Measurements from ENCODE around the gene CNNM1.

CNNM1 gene

DNA sequence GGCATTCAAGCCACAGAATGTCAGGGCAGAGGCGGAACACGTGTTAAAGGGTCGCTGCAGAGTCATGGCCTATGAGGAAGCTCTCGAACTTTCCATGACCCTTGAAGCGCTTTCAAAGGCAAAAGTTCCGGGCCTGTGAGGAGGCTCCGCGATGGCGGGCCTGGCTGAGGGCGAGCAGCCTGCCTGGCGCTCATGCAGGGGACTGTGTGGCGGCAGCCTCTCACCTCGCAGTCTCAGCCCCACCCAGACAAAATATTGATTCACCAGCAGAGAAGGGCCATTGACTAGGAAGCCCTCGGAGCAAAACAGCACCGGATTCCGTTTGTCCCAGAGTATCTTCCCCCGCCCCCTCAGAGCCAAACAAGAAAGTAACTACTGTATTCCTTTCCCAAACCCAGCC lies 12.8 kb upstream of the CNNM1 start:
- DNase-seq (ENCODE audit: insufficient read length) = no peak
- TF ChIP-seq POLR2AphosphoS5 (IDR thresholded peaks at IDR 0.05; ENCODE audit: low read depth, low read length) (no peak), TAF1 (IDR thresholded peaks at IDR 0.05; ENCODE audit: borderline replicate concordance, low read depth, low read length) (no peak), POLR2A (IDR thresholded peaks at IDR 0.05; ENCODE audit: low read depth, low read length) (no peak)
- FAIRE-seq = no peak

- no peak for DNase-seq (ENCODE audit: insufficient read length)
- no peak for FAIRE-seq
- TF ChIP-seq POLR2AphosphoS5 (IDR thresholded peaks at IDR 0.05; ENCODE audit: low read depth, low read length) = no peak
- no peak for TF ChIP-seq POLR2A (IDR thresholded peaks at IDR 0.05; ENCODE audit: low read depth, low read length)
- TF ChIP-seq TAF1 (IDR thresholded peaks at IDR 0.05; ENCODE audit: borderline replicate concordance, low read depth, low read length) = no peak
These were observed 11.1 kb upstream of the CNNM1 start for GRCh38 chr10:99318048-99318447.

DNA sequence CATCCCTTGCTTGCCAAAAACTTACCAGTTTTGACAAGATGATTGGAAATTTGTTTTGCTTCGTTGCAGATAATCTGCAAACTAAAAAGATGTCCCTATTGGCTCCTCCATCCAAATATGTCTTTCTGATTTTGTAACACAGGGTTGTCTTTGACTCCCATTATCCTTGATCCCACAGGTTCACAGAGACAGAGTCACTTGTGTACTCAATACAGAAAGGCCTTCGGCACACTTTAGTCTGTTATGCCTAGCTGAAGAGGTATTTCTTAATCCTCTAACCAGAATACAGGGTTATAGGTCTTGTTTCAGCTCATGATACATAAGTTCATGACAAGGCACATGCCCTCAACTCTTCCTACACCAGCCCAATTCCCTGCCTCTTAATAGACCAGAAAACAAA lies 10.7 kb upstream of the CNNM1 start:
- FAIRE-seq (no peak), DNase-seq (ENCODE audit: insufficient read length) (no peak)
- TF ChIP-seq POLR2AphosphoS5 (IDR thresholded peaks at IDR 0.05; ENCODE audit: low read depth, low read length) = no peak
- no peak for TF ChIP-seq POLR2A (IDR thresholded peaks at IDR 0.05; ENCODE audit: low read depth, low read length)
- no peak for TF ChIP-seq TAF1 (IDR thresholded peaks at IDR 0.05; ENCODE audit: borderline replicate concordance, low read depth, low read length)

DNA sequence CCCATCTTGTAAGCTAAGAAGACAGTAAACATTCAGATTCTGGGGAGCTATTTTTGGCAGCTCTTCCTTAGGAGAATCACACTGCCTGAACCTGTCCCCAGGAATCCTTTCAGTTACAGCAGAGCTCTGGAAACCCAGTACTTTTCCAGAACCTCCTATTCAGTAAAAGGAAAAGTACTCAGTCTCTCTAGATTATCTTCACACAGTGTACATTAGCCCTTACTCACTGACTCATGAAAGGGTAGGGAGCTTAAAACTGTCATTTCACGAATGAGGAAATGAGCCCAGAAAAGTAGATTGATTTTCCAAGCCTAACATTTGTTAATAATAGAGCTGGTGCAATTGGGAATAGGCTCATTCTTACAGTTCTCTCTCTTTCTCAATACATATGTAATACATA lies 3.9 kb upstream of the CNNM1 start:
- DNase-seq (ENCODE audit: insufficient read length) (no peak), FAIRE-seq (no peak)

DNA sequence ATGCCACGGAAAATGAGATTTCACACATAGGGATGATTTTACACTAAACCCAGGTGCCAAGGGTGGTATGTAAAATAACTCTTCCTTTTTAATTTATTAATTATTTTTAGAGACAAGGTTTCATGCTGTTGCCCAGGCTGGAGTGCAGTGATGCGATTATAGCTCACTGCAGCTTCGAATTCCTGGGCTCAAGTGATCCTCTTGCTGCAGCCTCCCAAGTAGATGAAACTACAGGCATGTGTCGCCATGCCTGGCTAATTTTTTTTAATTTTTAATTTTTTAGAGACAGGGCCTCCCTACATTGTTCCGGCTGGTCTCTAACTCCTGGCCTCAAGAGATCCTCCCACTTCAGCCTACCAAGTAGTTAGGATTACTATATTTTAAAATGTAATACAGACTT lies 2.3 kb upstream of the CNNM1 start:
- FAIRE-seq (no peak), DNase-seq (ENCODE audit: insufficient read length) (no peak)

More for the DNA sequence above, 3.9 kb upstream of the CNNM1 start:
- TF ChIP-seq POLR2A (IDR thresholded peaks at IDR 0.05; ENCODE audit: low read depth, low read length) (no peak), TAF1 (IDR thresholded peaks at IDR 0.05; ENCODE audit: borderline replicate concordance, low read depth, low read length) (no peak), POLR2AphosphoS5 (IDR thresholded peaks at IDR 0.05; ENCODE audit: low read depth, low read length) (no peak)

GRCh38 chr10:99328579-99329303 lies 415 bp upstream of the CNNM1 start:
- TF ChIP-seq TAF1 (IDR thresholded peaks at IDR 0.05; ENCODE audit: borderline replicate concordance, low read depth, low read length) = no peak
- TF ChIP-seq POLR2AphosphoS5 (IDR thresholded peaks at IDR 0.05; ENCODE audit: low read depth, low read length) = no peak
- no peak for TF ChIP-seq POLR2A (IDR thresholded peaks at IDR 0.05; ENCODE audit: low read depth, low read length)
- DNase-seq (ENCODE audit: insufficient read length) = no peak
- no peak for FAIRE-seq

More for the DNA sequence above, 2.3 kb upstream of the CNNM1 start:
- TF ChIP-seq TAF1 (IDR thresholded peaks at IDR 0.05; ENCODE audit: borderline replicate concordance, low read depth, low read length) (no peak), POLR2AphosphoS5 (IDR thresholded peaks at IDR 0.05; ENCODE audit: low read depth, low read length) (no peak), POLR2A (IDR thresholded peaks at IDR 0.05; ENCODE audit: low read depth, low read length) (no peak)

- FAIRE-seq = no peak
- TF ChIP-seq TAF1 (IDR thresholded peaks at IDR 0.05; ENCODE audit: borderline replicate concordance, low read depth, low read length) (no peak), POLR2A (IDR thresholded peaks at IDR 0.05; ENCODE audit: low read depth, low read length) (no peak), POLR2AphosphoS5 (IDR thresholded peaks at IDR 0.05; ENCODE audit: low read depth, low read length) (no peak)
- no peak for DNase-seq (ENCODE audit: insufficient read length)
These were observed 594 bp downstream of the CNNM1 start for GRCh38 chr10:99329554-99330346.

DNA sequence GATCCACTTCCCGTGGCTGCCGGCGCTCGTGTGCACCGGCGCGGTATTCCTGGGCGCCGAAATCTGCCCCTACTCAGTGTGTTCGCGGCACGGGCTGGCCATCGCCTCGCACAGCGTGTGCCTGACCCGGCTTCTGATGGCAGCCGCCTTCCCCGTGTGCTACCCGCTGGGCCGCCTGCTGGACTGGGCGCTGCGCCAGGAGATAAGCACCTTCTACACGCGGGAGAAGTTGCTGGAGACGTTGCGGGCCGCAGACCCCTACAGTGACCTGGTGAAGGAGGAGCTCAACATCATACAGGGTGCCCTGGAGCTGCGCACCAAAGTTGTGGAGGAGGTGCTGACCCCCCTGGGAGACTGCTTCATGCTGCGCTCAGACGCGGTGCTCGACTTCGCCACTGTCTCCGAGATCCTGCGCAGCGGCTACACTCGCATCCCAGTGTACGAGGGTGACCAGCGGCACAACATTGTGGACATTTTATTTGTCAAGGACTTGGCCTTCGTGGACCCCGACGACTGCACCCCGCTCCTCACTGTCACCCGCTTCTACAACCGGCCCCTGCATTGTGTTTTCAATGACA lies 1.3 kb downstream of the CNNM1 start:
- FAIRE-seq (no peak), DNase-seq (ENCODE audit: insufficient read length) (no peak)
- TF ChIP-seq POLR2A (IDR thresholded peaks at IDR 0.05; ENCODE audit: low read depth, low read length) (no peak), TAF1 (IDR thresholded peaks at IDR 0.05; ENCODE audit: borderline replicate concordance, low read depth, low read length) (no peak), POLR2AphosphoS5 (IDR thresholded peaks at IDR 0.05; ENCODE audit: low read depth, low read length) (no peak)

DNA sequence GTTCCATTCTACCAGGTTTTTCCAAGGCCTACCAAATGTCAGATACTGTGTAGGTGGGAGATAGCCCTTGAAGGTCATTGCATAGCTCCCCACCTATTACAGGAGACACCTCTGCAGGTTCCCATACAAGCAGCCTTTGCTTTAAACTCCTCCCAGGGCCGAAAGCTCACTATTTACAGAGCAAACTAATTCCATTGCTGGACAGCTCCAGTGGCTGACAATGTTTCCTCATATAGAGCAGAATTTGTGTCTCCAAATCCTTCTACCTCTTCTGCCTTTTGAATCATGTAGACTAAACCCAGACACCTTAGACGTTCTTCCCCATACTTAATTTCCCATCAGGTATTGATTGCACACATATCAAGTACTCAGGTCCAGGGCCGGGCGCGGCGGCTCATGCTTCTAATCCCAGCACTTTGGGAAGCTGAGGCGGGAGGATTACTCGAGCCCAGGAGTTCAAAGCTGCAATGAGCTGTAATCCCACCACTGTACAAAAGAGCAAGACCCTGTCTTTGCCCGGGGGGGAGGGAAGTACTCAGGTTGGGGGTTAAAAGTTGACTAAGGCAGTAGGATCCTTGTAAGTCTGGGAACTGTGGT lies 2.1 kb downstream of the CNNM1 start:
- FAIRE-seq = no peak
- DNase-seq (ENCODE audit: insufficient read length) = no peak
- TF ChIP-seq POLR2AphosphoS5 (IDR thresholded peaks at IDR 0.05; ENCODE audit: low read depth, low read length) (no peak), POLR2A (IDR thresholded peaks at IDR 0.05; ENCODE audit: low read depth, low read length) (no peak), TAF1 (IDR thresholded peaks at IDR 0.05; ENCODE audit: borderline replicate concordance, low read depth, low read length) (no peak)

DNA sequence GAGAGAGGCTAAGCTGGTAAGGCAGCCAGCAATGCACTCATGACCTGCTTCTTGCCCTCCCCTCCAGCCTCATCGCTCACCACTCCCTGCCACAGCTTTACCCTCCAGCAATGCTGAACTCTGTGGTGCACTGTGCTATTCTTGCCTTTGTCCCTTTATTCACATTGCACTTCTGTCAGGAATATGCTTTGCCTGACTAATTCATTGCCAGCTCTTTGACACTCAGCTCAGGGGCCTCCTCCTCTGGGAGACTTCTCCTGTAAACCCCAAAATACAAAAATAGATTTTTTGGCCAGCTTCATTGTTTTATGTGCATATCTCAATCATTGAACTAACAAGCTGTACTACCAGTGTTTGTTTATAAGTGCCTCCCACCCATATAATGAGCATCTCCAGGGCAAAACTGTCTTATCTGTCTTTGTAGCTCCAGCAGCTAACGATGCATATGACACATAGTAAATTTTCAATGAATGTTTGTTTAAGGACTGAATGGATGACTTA lies 8.2 kb downstream of the CNNM1 start:
- TF ChIP-seq TAF1 (IDR thresholded peaks at IDR 0.05; ENCODE audit: borderline replicate concordance, low read depth, low read length) (no peak), POLR2AphosphoS5 (IDR thresholded peaks at IDR 0.05; ENCODE audit: low read depth, low read length) (no peak), POLR2A (IDR thresholded peaks at IDR 0.05; ENCODE audit: low read depth, low read length) (no peak)
- FAIRE-seq = no peak
- no peak for DNase-seq (ENCODE audit: insufficient read length)

GRCh38 chr10:99337901-99338300 lies 8.7 kb downstream of the CNNM1 start:
- TF ChIP-seq TAF1 (IDR thresholded peaks at IDR 0.05; ENCODE audit: borderline replicate concordance, low read depth, low read length) (no peak), POLR2AphosphoS5 (IDR thresholded peaks at IDR 0.05; ENCODE audit: low read depth, low read length) (no peak), POLR2A (IDR thresholded peaks at IDR 0.05; ENCODE audit: low read depth, low read length) (no peak)
- DNase-seq (ENCODE audit: insufficient read length) = no peak
- FAIRE-seq = no peak
